Activated T-cell treated with anti-CD3 and anti-CD28 coated beads, Interleukin-2, amount 50 U/mL, for 72 hours (primary cell): ENCODE data around the gene RELN. TPM values are rescaled to one million over a fixed set of nuclear protein-coding genes. Genes with fewer than 3 reads are reported as not detected.

Experiments
- ATAC-seq, 2 donors: fragments of 150-1000 bp; cut with Tn5 transposase; replicated peaks in 1 of 2; 2 replicates each; pipeline ENCODE4 v1.10.0; 2021; ENCODE audit warnings: moderate library complexity in 2 of 2, mild to moderate bottlenecking in 1 of 2
- DNase-seq, 2 donors: peaks; one replicate each; pipeline ENCODE4 v3.0.0; 2021 to 2022; ENCODE audit warnings: mixed read lengths in 1 of 2
- H3K27ac Mint-ChIP-seq: one replicate; pipeline ENCODE4 v1.8.0; 2022; ENCODE audit warnings: mild to moderate bottlenecking, moderate library complexity, mixed read lengths
- H3K27me3 Mint-ChIP-seq: one replicate; pipeline ENCODE4 v1.8.0; 2022; ENCODE audit warnings: low read depth, mixed read lengths
- H3K36me3 Mint-ChIP-seq, 2 donors: one replicate each; pipeline ENCODE4 v1.8.0; 2022; ENCODE audit warnings: mixed read lengths in 2 of 2, mild to moderate bottlenecking in 1 of 2; ENCODE audit not compliant: insufficient read depth in 2 of 2
- H3K4me1 Mint-ChIP-seq: one replicate; pipeline ENCODE4 v1.8.0; 2022; ENCODE audit warnings: low read depth, mixed read lengths
- H3K4me3 Mint-ChIP-seq, 2 donors: one replicate each; pipeline ENCODE4 v1.8.0; 2022; ENCODE audit warnings: mild to moderate bottlenecking in 2 of 2, mixed read lengths in 2 of 2, moderate library complexity in 2 of 2
- H3K9me3 Mint-ChIP-seq, 2 donors: one replicate each; pipeline ENCODE4 v1.8.0; 2022; ENCODE audit warnings: mixed read lengths in 2 of 2
- total RNA-seq, 2 donors: library from RNA; stranded (reverse); gene quantifications; one replicate each; pipeline ENCODE4 v1.2.3, GENCODE V29; 2022

Gene RELN
- total RNA-seq, 2 donors from 2014 or later = not detected

- Mint-ChIP-seq H3K36me3 (no peaks in the 10 kb centered on the region), H3K4me3 (no peak overlapping the region), H3K27ac (no peak overlapping the region), H3K27me3 (peaks cover 28% of the 10 kb centered on the region), H3K9me3 (no peaks in the 10 kb centered on the region), H3K4me1 (no peaks in the 10 kb centered on the region)
- ATAC-seq = no peak
- DNase-seq = no peak
These were observed 20.8 kb upstream of the RELN start for GRCh38 chr7:104010052-104010909.

- Mint-ChIP-seq H3K36me3 (no peaks in the 10 kb centered on the region), H3K9me3 (no peaks in the 10 kb centered on the region), H3K27me3 (peaks cover 24% of the 10 kb centered on the region), H3K27ac (no peak overlapping the region), H3K4me3 (no peak overlapping the region), H3K4me1 (no peaks in the 10 kb centered on the region)
- DNase-seq = no peak
- ATAC-seq = no peak
These were observed 18.6 kb upstream of the RELN start for GRCh38 chr7:104008107-104008506.

- H3K36me3 Mint-ChIP-seq = no peaks in the 10 kb centered on the region
- peaks cover 24% of the 10 kb centered on the region for H3K27me3 Mint-ChIP-seq
- H3K27ac Mint-ChIP-seq = no peak overlapping the region
- H3K4me3 Mint-ChIP-seq = no peak overlapping the region
- no peaks in the 10 kb centered on the region for H3K9me3 Mint-ChIP-seq
- DNase-seq (no peak), ATAC-seq (no peak)
- H3K4me1 Mint-ChIP-seq = no peaks in the 10 kb centered on the region
These were observed 18.2 kb upstream of the RELN start for GRCh38 chr7:104007614-104008013.

- Mint-ChIP-seq H3K36me3 (no peaks in the 10 kb centered on the region), H3K27me3 (peaks cover 7% of the 10 kb centered on the region), H3K4me1 (no peaks in the 10 kb centered on the region), H3K9me3 (no peaks in the 10 kb centered on the region), H3K27ac (no peak overlapping the region), H3K4me3 (no peak overlapping the region)
- DNase-seq = no peak
- ATAC-seq = no peak
These were observed 15.7 kb upstream of the RELN start for GRCh38 chr7:104005197-104005596.

- Mint-ChIP-seq H3K4me3 (no peak overlapping the region), H3K36me3 (no peaks in the 10 kb centered on the region), H3K27ac (no peak overlapping the region), H3K9me3 (no peaks in the 10 kb centered on the region), H3K27me3 (peaks cover 6% of the 10 kb centered on the region), H3K4me1 (no peaks in the 10 kb centered on the region)
- DNase-seq (no peak), ATAC-seq (no peak)
These were observed 7.2 kb upstream of the RELN start for GRCh38 chr7:103996639-103997038.

DNA sequence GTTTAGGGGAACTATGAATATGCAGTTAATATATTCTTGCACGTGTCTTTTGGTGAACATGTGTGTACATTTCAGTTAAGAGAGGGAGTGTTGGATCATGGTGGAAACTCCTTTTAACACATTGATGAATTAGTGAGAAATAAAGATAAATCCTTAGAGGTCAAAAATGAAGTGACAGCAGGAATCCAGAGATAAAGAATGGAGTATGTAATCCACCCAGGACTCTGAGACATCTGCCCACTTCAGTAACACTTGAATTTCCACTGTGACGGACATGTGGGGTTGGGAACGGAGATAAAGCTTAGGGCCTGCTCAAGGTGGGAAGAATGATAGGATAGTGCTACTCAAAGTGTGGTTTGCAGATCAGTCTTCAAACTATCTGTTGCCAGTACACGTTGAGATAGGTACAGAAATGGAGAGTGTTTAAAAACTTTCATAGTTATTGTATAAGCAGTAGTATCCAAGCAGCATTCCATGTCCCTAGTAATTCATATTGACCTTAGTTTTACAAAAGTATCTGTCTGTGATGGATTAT is 6.6 kb upstream of the RELN start:
- Mint-ChIP-seq H3K36me3 (no peaks in the 10 kb centered on the region), H3K4me1 (no peaks in the 10 kb centered on the region), H3K4me3 (no peak overlapping the region), H3K27me3 (peaks cover 12% of the 10 kb centered on the region), H3K27ac (no peak overlapping the region), H3K9me3 (no peaks in the 10 kb centered on the region)
- DNase-seq (no peak), ATAC-seq (no peak)

DNA sequence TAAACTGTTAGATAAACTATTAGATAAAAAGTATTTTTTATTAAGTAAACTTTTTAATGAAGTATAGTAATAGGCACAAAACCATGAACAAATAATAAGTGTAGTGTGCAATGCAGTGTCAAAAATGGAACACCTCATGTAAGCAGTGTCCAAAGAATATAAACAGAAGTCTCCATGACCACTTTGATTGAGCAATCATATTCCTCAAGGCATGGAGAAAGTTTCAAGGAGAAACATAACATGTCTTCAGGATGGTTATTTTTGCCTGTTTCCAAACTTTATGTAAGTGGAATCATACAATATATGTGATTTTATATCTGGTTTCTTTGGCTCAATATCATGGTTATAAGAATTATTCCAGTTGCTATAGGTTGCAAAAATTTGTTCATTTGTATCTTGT is 6.1 kb upstream of the RELN start:
- Mint-ChIP-seq H3K4me3 (no peak overlapping the region), H3K27me3 (peaks cover 15% of the 10 kb centered on the region), H3K9me3 (no peaks in the 10 kb centered on the region), H3K36me3 (no peaks in the 10 kb centered on the region), H3K27ac (no peak overlapping the region), H3K4me1 (peaks cover under 1% of the 10 kb centered on the region)
- DNase-seq (no peak), ATAC-seq (no peak)

GRCh38 chr7:103993551-103993950 is 4.1 kb upstream of the RELN start:
- no peak overlapping the region for H3K4me3 Mint-ChIP-seq
- ATAC-seq (no peak), DNase-seq (no peak)
- no peak overlapping the region for H3K27ac Mint-ChIP-seq
- no peaks in the 10 kb centered on the region for H3K36me3 Mint-ChIP-seq
- H3K4me1 Mint-ChIP-seq = peaks cover 7% of the 10 kb centered on the region
- H3K9me3 Mint-ChIP-seq = no peaks in the 10 kb centered on the region
- peaks cover 26% of the 10 kb centered on the region for H3K27me3 Mint-ChIP-seq

- H3K36me3 Mint-ChIP-seq = no peaks in the 10 kb centered on the region
- peaks cover 41% of the 10 kb centered on the region for H3K27me3 Mint-ChIP-seq
- DNase-seq (no peak), ATAC-seq (no peak)
- H3K4me1 Mint-ChIP-seq = peaks cover 7% of the 10 kb centered on the region
- no peak overlapping the region for H3K4me3 Mint-ChIP-seq
- H3K27ac Mint-ChIP-seq = no peak overlapping the region
- no peaks in the 10 kb centered on the region for H3K9me3 Mint-ChIP-seq
These were observed 1.9 kb upstream of the RELN start for GRCh38 chr7:103991406-103991805.

DNA sequence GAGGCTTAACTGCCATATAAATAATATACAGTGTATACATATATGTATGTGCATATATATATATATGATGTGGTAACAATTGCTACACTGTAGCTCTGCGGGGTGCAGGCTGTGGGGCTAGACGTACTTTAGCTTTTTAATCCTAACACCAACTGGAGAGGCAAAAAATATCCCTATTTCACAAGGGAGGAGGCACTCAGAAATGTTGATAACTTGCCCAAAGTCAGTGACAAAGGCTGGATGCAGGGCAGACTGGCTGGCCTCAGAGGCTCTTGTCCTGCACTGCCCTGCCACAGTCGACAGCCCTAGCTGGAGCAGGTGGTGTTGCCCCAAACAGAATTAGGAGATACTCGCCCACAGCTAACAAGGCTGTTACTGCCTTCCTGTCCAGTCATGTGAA is 1.5 kb upstream of the RELN start:
- ATAC-seq = no peak
- Mint-ChIP-seq H3K27ac (no peak overlapping the region), H3K36me3 (no peaks in the 10 kb centered on the region)

GRCh38 chr7:103989785-103990767 is 618 bp upstream of the RELN start:
- Mint-ChIP-seq H3K4me1 (peaks cover 7% of the 10 kb centered on the region), H3K27ac (peak overlapping the region; percentile 78), H3K4me3 (peak overlapping the region; percentile 78 to 89), H3K9me3 (no peaks in the 10 kb centered on the region), H3K36me3 (no peaks in the 10 kb centered on the region), H3K27me3 (peaks cover 54% of the 10 kb centered on the region)
- ATAC-seq = peak; percentile 33 to 47
- peak in 1 of 2 donors; percentile 12 for DNase-seq

More for the DNA sequence above, 1.5 kb upstream of the RELN start:
- no peaks in the 10 kb centered on the region for H3K9me3 Mint-ChIP-seq
- H3K4me3 Mint-ChIP-seq = no peak overlapping the region
- H3K4me1 Mint-ChIP-seq = peaks cover 7% of the 10 kb centered on the region
- DNase-seq = no peak
- peaks cover 45% of the 10 kb centered on the region for H3K27me3 Mint-ChIP-seq

GRCh38 chr7:103988468-103989199 is 824 bp downstream of the RELN start:
- no peaks in the 10 kb centered on the region for H3K36me3 Mint-ChIP-seq
- H3K27ac Mint-ChIP-seq = peak overlapping the region; percentile 57
- DNase-seq (no peak), ATAC-seq (no peak)
- peak overlapping the region; percentile 62 to 66 for H3K4me3 Mint-ChIP-seq
- peaks cover 56% of the 10 kb centered on the region for H3K27me3 Mint-ChIP-seq
- no peaks in the 10 kb centered on the region for H3K9me3 Mint-ChIP-seq
- peaks cover 7% of the 10 kb centered on the region for H3K4me1 Mint-ChIP-seq
